Dendritic cell treated with granulocyte-macrophage colony-stimulating factor and Interleukin-4, amounts not matched to agents 40 ng/mL and 50 ng/mL, for 4 days (primary cell): ENCODE results near the gene TBC1D13.
"Not testable (repeated sequence)": the region's sequence is repeated elsewhere in the genome, so short reads cannot be mapped to it uniquely, and the experiment has no call there.

Experiments
- H3K27ac Mint-ChIP-seq: one replicate; pipeline ENCODE4 v1.8.0; 2022; ENCODE audit warnings: mild to moderate bottlenecking, mixed read lengths
- H3K27me3 Mint-ChIP-seq: one replicate; pipeline ENCODE4 v1.8.0; 2022; ENCODE audit warnings: mild to moderate bottlenecking, mixed read lengths
- H3K36me3 Mint-ChIP-seq: one replicate; pipeline ENCODE4 v1.8.0; 2022; ENCODE audit warnings: low read depth, mixed read lengths
- H3K4me1 Mint-ChIP-seq: one replicate; pipeline ENCODE4 v1.8.0; 2022; ENCODE audit warnings: low read depth, mixed read lengths
- H3K4me3 Mint-ChIP-seq: one replicate; pipeline ENCODE4 v1.8.0; 2022; ENCODE audit warnings: mild to moderate bottlenecking, moderate library complexity, mixed read lengths
- H3K9me3 Mint-ChIP-seq: one replicate; pipeline ENCODE4 v1.8.0; 2022; ENCODE audit warnings: mixed read lengths
- intact Hi-C: fragments of 100-400 bp; cut with micrococcal nuclease; formaldehyde crosslinking; loops from one replicate; pipeline ENCODE4 v1.15.0; 2022

TBC1D13 gene

GRCh38 chr9:128771094-128771721, 15.8 kb upstream of the TBC1D13 start:
- H3K27ac Mint-ChIP-seq: peak overlapping the region; percentile 93
- H3K4me3 Mint-ChIP-seq: peak overlapping the region; percentile 92

GRCh38 chr9:128771745-128772519, 15.1 kb upstream of the TBC1D13 start, which contains the start of gene ZER1:
Gene ZER1 (minus strand): TSS chr9:128771927. CDS start chr9:128755565, 16,362 bp downstream.
- Mint-ChIP-seq H3K4me3 (peak within 1 kb of the TSS; percentile 92), H3K27ac (peak within 1 kb of the TSS; percentile 93), H3K27me3 (no peaks in the 10 kb centered on the region), H3K36me3 (peaks cover 16% of the 10 kb centered on the region), H3K9me3 (peaks cover 16% of the 10 kb centered on the region), H3K4me1 (peaks cover 36% of the 10 kb centered on the region)
- intact Hi-C loops: loop anchor here (1.0 kb wide), 1 partner anchor 15 kb away; the partner anchor contains the start of gene TBC1D13

More at GRCh38 chr9:128771094-128771721, 15.8 kb upstream of the TBC1D13 start:
- Mint-ChIP-seq H3K4me1 (peaks cover 36% of the 10 kb centered on the region), H3K9me3 (peaks cover 16% of the 10 kb centered on the region), H3K36me3 (peaks cover 16% of the 10 kb centered on the region), H3K27me3 (no peaks in the 10 kb centered on the region)
- intact Hi-C loops: loop anchor here (1.0 kb wide), 1 partner anchor 16 kb away; the partner anchor contains the start of gene TBC1D13

- Mint-ChIP-seq H3K36me3 (peaks cover 8% of the 10 kb centered on the region), H3K4me3 (no peak overlapping the region), H3K9me3 (peaks cover 16% of the 10 kb centered on the region), H3K27ac (peak overlapping the region; percentile 93), H3K27me3 (no peaks in the 10 kb centered on the region), H3K4me1 (peaks cover 30% of the 10 kb centered on the region)
- intact Hi-C loops: no loop called here
Measured at GRCh38 chr9:128773049-128773448, 14.0 kb upstream of the TBC1D13 start.

- Mint-ChIP-seq H3K27ac (no peak overlapping the region), H3K4me3 (no peak overlapping the region), H3K9me3 (peaks cover 16% of the 10 kb centered on the region), H3K36me3 (peaks cover 8% of the 10 kb centered on the region), H3K27me3 (no peaks in the 10 kb centered on the region), H3K4me1 (peaks cover 16% of the 10 kb centered on the region)
- intact Hi-C loops: no loop called here
Measured at GRCh38 chr9:128774804-128775203, 12.2 kb upstream of the TBC1D13 start.

GRCh38 chr9:128780093-128780492, 7.0 kb upstream of the TBC1D13 start:
- H3K4me3 Mint-ChIP-seq, H3K27me3 Mint-ChIP-seq, H3K36me3 Mint-ChIP-seq, intact Hi-C loops: not testable (repeated sequence)
- Mint-ChIP-seq H3K4me1 (peaks cover 21% of the 10 kb centered on the region), H3K9me3 (peaks cover 17% of the 10 kb centered on the region), H3K27ac (peak overlapping the region; percentile 68)

- H3K36me3 Mint-ChIP-seq: no peaks in the 10 kb centered on the region
- H3K9me3 Mint-ChIP-seq: peaks cover 8% of the 10 kb centered on the region
- no peak overlapping the region for H3K4me3 Mint-ChIP-seq
- intact Hi-C loops: no loop called here
- H3K4me1 Mint-ChIP-seq: peaks cover 21% of the 10 kb centered on the region
- peak overlapping the region; percentile 23 for H3K27ac Mint-ChIP-seq
- H3K27me3 Mint-ChIP-seq: no peaks in the 10 kb centered on the region
Measured at GRCh38 chr9:128781187-128782070, 5.6 kb upstream of the TBC1D13 start.

- peaks cover 9% of the 10 kb centered on the region for H3K36me3 Mint-ChIP-seq
- peaks cover 28% of the 10 kb centered on the region for H3K4me1 Mint-ChIP-seq
- intact Hi-C loops: no loop called here
- H3K27me3 Mint-ChIP-seq: no peaks in the 10 kb centered on the region
- peak overlapping the region; percentile 85 for H3K27ac Mint-ChIP-seq
- H3K9me3 Mint-ChIP-seq: peaks cover 8% of the 10 kb centered on the region
- H3K4me3 Mint-ChIP-seq: no peak overlapping the region
Measured at GRCh38 chr9:128782669-128783068, 4.4 kb upstream of the TBC1D13 start.

- intact Hi-C loops: no loop called here
- H3K4me3 Mint-ChIP-seq: no peak overlapping the region
- peaks cover 42% of the 10 kb centered on the region for H3K4me1 Mint-ChIP-seq
- H3K9me3 Mint-ChIP-seq: peaks cover 8% of the 10 kb centered on the region
- no peak overlapping the region for H3K27ac Mint-ChIP-seq
- H3K27me3 Mint-ChIP-seq: no peaks in the 10 kb centered on the region
- peaks cover 20% of the 10 kb centered on the region for H3K36me3 Mint-ChIP-seq
Measured at GRCh38 chr9:128785427-128785826, 1.6 kb upstream of the TBC1D13 start.

GRCh38 chr9:128787659-128788058, 606 bp downstream of the TBC1D13 start:
- Mint-ChIP-seq H3K4me3 (peak overlapping the region; percentile 92), H3K4me1 (peaks cover 33% of the 10 kb centered on the region), H3K36me3 (peaks cover 42% of the 10 kb centered on the region), H3K9me3 (no peaks in the 10 kb centered on the region), H3K27me3 (no peaks in the 10 kb centered on the region), H3K27ac (peak overlapping the region; percentile 83)
- intact Hi-C loops: loop anchor here (1.0 kb wide), 1 partner anchor 16 kb away; the partner anchor contains the start of gene ZER1

GRCh38 chr9:128788445-128788844, 1.4 kb downstream of the TBC1D13 start:
- Mint-ChIP-seq H3K4me1 (peaks cover 26% of the 10 kb centered on the region), H3K36me3 (peaks cover 50% of the 10 kb centered on the region)

GRCh38 chr9:128790536-128790935, 3.5 kb downstream of the TBC1D13 start:
- Mint-ChIP-seq H3K4me3 (no peak overlapping the region), H3K27ac (no peak overlapping the region), H3K4me1 (peaks cover 26% of the 10 kb centered on the region), H3K36me3 (peaks cover 71% of the 10 kb centered on the region), H3K27me3 (no peaks in the 10 kb centered on the region), H3K9me3 (no peaks in the 10 kb centered on the region)
- intact Hi-C loops: no loop called here

More at GRCh38 chr9:128788445-128788844, 1.4 kb downstream of the TBC1D13 start:
- Mint-ChIP-seq H3K27me3 (no peaks in the 10 kb centered on the region), H3K9me3 (no peaks in the 10 kb centered on the region), H3K4me3 (peak overlapping the region; percentile 92), H3K27ac (peak overlapping the region; percentile 83)
- intact Hi-C loops: no loop called here

- no peaks in the 10 kb centered on the region for H3K9me3 Mint-ChIP-seq
- peaks cover 21% of the 10 kb centered on the region for H3K4me1 Mint-ChIP-seq
- no peak overlapping the region for H3K4me3 Mint-ChIP-seq
- peaks cover 81% of the 10 kb centered on the region for H3K36me3 Mint-ChIP-seq
- no peaks in the 10 kb centered on the region for H3K27me3 Mint-ChIP-seq
- intact Hi-C loops: no loop called here
- H3K27ac Mint-ChIP-seq: no peak overlapping the region
Measured at GRCh38 chr9:128792134-128792533, 5.1 kb downstream of the TBC1D13 start.

- peaks cover 84% of the 10 kb centered on the region for H3K36me3 Mint-ChIP-seq
- H3K27ac Mint-ChIP-seq: no peak overlapping the region
- H3K4me3 Mint-ChIP-seq: no peak overlapping the region
- H3K9me3 Mint-ChIP-seq: no peaks in the 10 kb centered on the region
- peaks cover 14% of the 10 kb centered on the region for H3K4me1 Mint-ChIP-seq
- no peaks in the 10 kb centered on the region for H3K27me3 Mint-ChIP-seq
- intact Hi-C loops: no loop called here
Measured at GRCh38 chr9:128792978-128793686, 6.1 kb downstream of the TBC1D13 start.
